ENCODE results near the gene EML5.

- no peak for TF ChIP-seq RAD21 (IDR thresholded peaks at IDR 0.05; ENCODE audit: low read depth)
- no peak for TF ChIP-seq MAX (IDR thresholded peaks at IDR 0.05)
- TF ChIP-seq FOXM1 (IDR thresholded peaks at IDR 0.05; ENCODE audit: borderline replicate concordance, low read depth): no peak
- TF ChIP-seq EP300 (IDR thresholded peaks at IDR 0.05; ENCODE audit: borderline replicate concordance): no peak
- TF ChIP-seq, protein P1, sequence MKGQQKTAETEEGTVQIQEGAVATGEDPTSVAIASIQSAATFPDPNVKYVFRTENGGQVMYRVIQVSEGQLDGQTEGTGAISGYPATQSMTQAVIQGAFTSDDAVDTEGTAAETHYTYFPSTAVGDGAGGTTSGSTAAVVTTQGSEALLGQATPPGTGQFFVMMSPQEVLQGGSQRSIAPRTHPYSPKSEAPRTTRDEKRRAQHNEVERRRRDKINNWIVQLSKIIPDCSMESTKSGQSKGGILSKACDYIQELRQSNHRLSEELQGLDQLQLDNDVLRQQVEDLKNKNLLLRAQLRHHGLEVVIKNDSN (IDR thresholded peaks at IDR 0.05): no peak
- no peak for TF ChIP-seq CREB1 (IDR thresholded peaks at IDR 0.05; ENCODE audit: low read depth)
- no peak for TF ChIP-seq YY1 (IDR thresholded peaks at IDR 0.05; ENCODE audit: low read depth)
- no peak for TF ChIP-seq ZBTB7A (IDR thresholded peaks at IDR 0.05; ENCODE audit: low read depth)
- TF ChIP-seq TCF12 (IDR thresholded peaks at IDR 0.05; ENCODE audit: low read depth): no peak
- TF ChIP-seq, protein P2, sequence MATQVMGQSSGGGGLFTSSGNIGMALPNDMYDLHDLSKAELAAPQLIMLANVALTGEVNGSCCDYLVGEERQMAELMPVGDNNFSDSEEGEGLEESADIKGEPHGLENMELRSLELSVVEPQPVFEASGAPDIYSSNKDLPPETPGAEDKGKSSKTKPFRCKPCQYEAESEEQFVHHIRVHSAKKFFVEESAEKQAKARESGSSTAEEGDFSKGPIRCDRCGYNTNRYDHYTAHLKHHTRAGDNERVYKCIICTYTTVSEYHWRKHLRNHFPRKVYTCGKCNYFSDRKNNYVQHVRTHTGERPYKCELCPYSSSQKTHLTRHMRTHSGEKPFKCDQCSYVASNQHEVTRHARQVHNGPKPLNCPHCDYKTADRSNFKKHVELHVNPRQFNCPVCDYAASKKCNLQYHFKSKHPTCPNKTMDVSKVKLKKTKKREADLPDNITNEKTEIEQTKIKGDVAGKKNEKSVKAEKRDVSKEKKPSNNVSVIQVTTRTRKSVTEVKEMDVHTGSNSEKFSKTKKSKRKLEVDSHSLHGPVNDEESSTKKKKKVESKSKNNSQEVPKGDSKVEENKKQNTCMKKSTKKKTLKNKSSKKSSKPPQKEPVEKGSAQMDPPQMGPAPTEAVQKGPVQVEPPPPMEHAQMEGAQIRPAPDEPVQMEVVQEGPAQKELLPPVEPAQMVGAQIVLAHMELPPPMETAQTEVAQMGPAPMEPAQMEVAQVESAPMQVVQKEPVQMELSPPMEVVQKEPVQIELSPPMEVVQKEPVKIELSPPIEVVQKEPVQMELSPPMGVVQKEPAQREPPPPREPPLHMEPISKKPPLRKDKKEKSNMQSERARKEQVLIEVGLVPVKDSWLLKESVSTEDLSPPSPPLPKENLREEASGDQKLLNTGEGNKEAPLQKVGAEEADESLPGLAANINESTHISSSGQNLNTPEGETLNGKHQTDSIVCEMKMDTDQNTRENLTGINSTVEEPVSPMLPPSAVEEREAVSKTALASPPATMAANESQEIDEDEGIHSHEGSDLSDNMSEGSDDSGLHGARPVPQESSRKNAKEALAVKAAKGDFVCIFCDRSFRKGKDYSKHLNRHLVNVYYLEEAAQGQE (IDR thresholded peaks at IDR 0.05; ENCODE audit: low read depth): no peak
- TF ChIP-seq TAF1 (IDR thresholded peaks at IDR 0.05; ENCODE audit: low read depth): no peak
- TF ChIP-seq TEAD4 (IDR thresholded peaks at IDR 0.05): no peak
Measured at GRCh38 chr14:88815980-88816379, 23.2 kb upstream of the EML5 start.

Measured in Ishikawa (cell line).